CD4-positive, alpha-beta memory T cell (primary cell): Measurements from ENCODE around the gene AAGAB. TPM values are rescaled to one million over a fixed set of nuclear protein-coding genes. Genes with fewer than 3 reads are reported as not detected.
"Not testable (repeated sequence)": the region's sequence is repeated elsewhere in the genome, so short reads cannot be mapped to it uniquely, and the experiment has no call there.

ENCODE experiments used
- CTCF ChIA-PET: fragments of 350-600 bp; sonication (Branson Sonifier 250); formaldehyde crosslinking; loops from one replicate; lab custom pipeline; 2021; ENCODE audit warnings: inconsistent platforms; ENCODE audit not compliant: partially characterized antibody; lab: Charles Lee
- POLR2A ChIA-PET: fragments of 350-600 bp; sonication (Branson Sonifier 250); formaldehyde crosslinking; loops from one replicate; lab custom pipeline; 2021; ENCODE audit not compliant: partially characterized antibody; lab: Charles Lee
- DNase-seq, 5 donors: peaks; one replicate each; pipeline versions ENCODE4 v3.0.0 to v3.0.0-alpha.2; 2020 to 2022; ENCODE audit warnings: mixed read lengths in 1 of 5
- H3K27ac ChIP-seq: one replicate; pipeline ENCODE4 v1.7.0; 2013; ENCODE audit warnings: low read depth, low read length
- H3K27me3 ChIP-seq: 2 replicates; pipeline ENCODE4 v1.7.0; 2013; ENCODE audit warnings: mild to moderate bottlenecking, low read length, moderate library complexity; ENCODE audit not compliant: insufficient read depth
- H3K36me3 ChIP-seq: 2 replicates; pipeline ENCODE4 v1.7.0; 2013; ENCODE audit warnings: mild to moderate bottlenecking, low read length, moderate library complexity; ENCODE audit not compliant: insufficient read depth
- H3K4me1 ChIP-seq: 2 replicates; pipeline ENCODE4 v1.7.0; 2013; ENCODE audit warnings: mild to moderate bottlenecking, low read length, moderate library complexity; ENCODE audit not compliant: insufficient read depth
- H3K4me3 ChIP-seq, 2 donors: one replicate each; pipeline ENCODE4 v1.7.0; 2013; ENCODE audit warnings: low read length in 2 of 2, mild to moderate bottlenecking in 1 of 2
- H3K9me3 ChIP-seq, 2 donors: one replicate each; pipeline ENCODE4 v1.7.0; 2013; ENCODE audit warnings: low read length in 2 of 2, control low read depth in 1 of 2; ENCODE audit not compliant: control insufficient read depth in 1 of 2
- H3K27ac Mint-ChIP-seq, 7 donors: one replicate each; pipeline ENCODE4 v1.8.0; 2020 to 2021; ENCODE audit warnings: mixed read lengths in 7 of 7, mild to moderate bottlenecking in 6 of 7, inconsistent platforms in 3 of 7, moderate library complexity in 3 of 7
- H3K27me3 Mint-ChIP-seq, 2 donors: one replicate each; pipeline ENCODE4 v1.8.0; 2020 to 2021; ENCODE audit warnings: mixed read lengths in 2 of 2
- H3K36me3 Mint-ChIP-seq, 2 donors: one replicate each; pipeline ENCODE4 v1.8.0; 2020 to 2021; ENCODE audit warnings: mixed read lengths in 2 of 2, inconsistent platforms in 1 of 2, mild to moderate bottlenecking in 1 of 2
- H3K4me1 Mint-ChIP-seq, 4 donors: one replicate each; pipeline ENCODE4 v1.8.0; 2020 to 2021; ENCODE audit warnings: mixed read lengths in 4 of 4, mild to moderate bottlenecking in 1 of 4
- H3K4me3 Mint-ChIP-seq, 8 donors: one replicate each; pipeline ENCODE4 v1.8.0; 2020 to 2021; ENCODE audit warnings: mixed read lengths in 8 of 8, mild to moderate bottlenecking in 7 of 8, moderate library complexity in 6 of 8, inconsistent platforms in 3 of 8
- H3K9me3 Mint-ChIP-seq, 8 donors: one replicate each; pipeline ENCODE4 v1.8.0; 2020 to 2021; ENCODE audit warnings: mixed read lengths in 8 of 8, mild to moderate bottlenecking in 5 of 8, inconsistent platforms in 3 of 8, moderate library complexity in 1 of 8
- intact Hi-C: fragments of 100-400 bp; cut with micrococcal nuclease; formaldehyde crosslinking; loops from one replicate; pipeline ENCODE4 v1.15.1; 2023
- polyA plus RNA-seq, 2 donors: library from polyadenylated mRNA; unstranded; fragments of 300-500 nt; fragmentation: Illumina TruSeq; gene quantifications; one replicate each; pipeline ENCODE4 v1.2.3, GENCODE V29; 2021
- total RNA-seq, 2 experiments: library from RNA; stranded (reverse); gene quantifications; one replicate each; pipeline ENCODE4 v1.2.3, GENCODE V29; 2021

AAGAB gene
- total and polyA plus RNA-seq, 4 experiments from 2014 or later: 30.2 to 71.0 (median 36.9) TPM

DNA sequence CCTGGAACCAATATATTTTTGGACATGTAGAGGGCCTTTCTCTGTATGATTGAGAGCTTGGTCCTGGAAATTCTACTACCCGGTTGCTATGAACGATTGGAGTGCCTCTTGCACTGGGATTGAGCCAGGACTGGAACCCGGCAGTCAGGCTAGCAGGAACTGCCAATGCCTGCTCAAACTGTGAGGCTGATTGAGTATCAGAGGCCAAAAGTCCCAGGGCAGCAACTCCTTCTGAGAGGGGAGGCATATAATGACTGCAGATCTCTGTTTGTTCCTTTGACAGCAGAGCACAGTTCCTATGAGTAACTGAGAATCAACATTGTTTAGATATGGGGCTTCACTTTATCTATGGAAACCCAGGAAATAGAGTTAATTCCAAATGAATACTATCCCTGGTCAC lies 13.0 kb upstream of the AAGAB start:
- intact Hi-C loops: no loop called here
- H3K4me3 Mint-ChIP-seq: no peak overlapping the region
- H3K4me1 Mint-ChIP-seq: peaks cover 0 to 1% (median 0%) of the 10 kb centered on the region in 4 donors
- H3K9me3 Mint-ChIP-seq: no peaks in the 10 kb centered on the region
- no peaks in the 10 kb centered on the region for H3K36me3 Mint-ChIP-seq
- DNase-seq: no peak
- Histone ChIP-seq H3K4me3 (no peak overlapping the region), H3K27ac (no peak overlapping the region), H3K27me3 (no peaks in the 10 kb centered on the region), H3K4me1 (no peaks in the 10 kb centered on the region), H3K9me3 (no peaks in the 10 kb centered on the region), H3K36me3 (no peaks in the 10 kb centered on the region)
- no peak overlapping the region for H3K27ac Mint-ChIP-seq
- CTCF ChIA-PET: no interaction called here
- H3K27me3 Mint-ChIP-seq: no peaks in the 10 kb centered on the region
- POLR2A ChIA-PET: no interaction called here

DNA sequence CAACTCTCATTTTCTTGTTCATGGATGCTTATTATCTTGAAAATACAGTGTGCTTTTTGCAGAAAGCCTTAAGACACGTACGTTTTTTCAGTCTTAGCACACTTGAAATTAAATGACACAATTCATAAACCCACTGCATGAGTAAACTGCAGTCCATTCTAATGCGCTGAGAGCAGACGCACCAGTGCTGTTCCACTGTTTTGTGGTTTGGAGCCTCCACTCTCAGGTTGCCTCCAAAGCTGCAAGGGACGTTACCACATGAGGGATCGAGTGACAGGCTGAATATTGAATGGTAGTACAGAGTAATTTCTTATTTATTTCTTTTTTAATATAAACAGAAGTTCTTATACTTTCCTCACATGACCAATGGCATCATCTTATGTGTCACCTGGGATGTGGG lies 12.4 kb upstream of the AAGAB start:
- no peak for DNase-seq
- no peak overlapping the region for H3K4me3 Mint-ChIP-seq
- intact Hi-C loops: no loop called here
- CTCF ChIA-PET: no interaction called here
- H3K27me3 ChIP-seq: no peaks in the 10 kb centered on the region
- H3K4me1 Mint-ChIP-seq: peaks cover 0 to 1% (median 0%) of the 10 kb centered on the region in 4 donors
- no peaks in the 10 kb centered on the region for H3K9me3 ChIP-seq
- H3K36me3 Mint-ChIP-seq: no peaks in the 10 kb centered on the region
- H3K27ac ChIP-seq: no peak overlapping the region
- no peaks in the 10 kb centered on the region for H3K4me1 ChIP-seq
- H3K4me3 ChIP-seq: no peak overlapping the region
- POLR2A ChIA-PET: no interaction called here
- no peak overlapping the region for H3K27ac Mint-ChIP-seq
- no peaks in the 10 kb centered on the region for H3K9me3 Mint-ChIP-seq
- no peaks in the 10 kb centered on the region for H3K36me3 ChIP-seq
- no peaks in the 10 kb centered on the region for H3K27me3 Mint-ChIP-seq

DNA sequence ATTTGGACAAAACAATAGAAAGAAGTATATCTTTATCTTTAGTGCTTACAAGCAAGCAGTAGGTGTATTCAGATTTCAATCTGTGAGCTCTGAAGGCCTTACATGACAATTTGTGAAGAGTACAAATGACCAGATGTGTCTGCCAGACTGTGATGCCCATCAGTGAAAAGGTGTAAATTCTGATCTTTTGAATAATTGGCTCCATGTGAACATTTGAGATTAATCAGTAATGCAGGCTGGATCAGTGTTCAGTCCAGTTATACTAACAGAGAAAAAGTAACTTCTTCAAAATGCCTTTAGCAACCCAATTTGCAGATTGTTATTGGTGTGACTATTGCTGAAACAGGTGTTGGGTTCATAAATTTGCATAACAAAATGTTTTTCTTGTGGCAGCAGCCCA lies 5.3 kb upstream of the AAGAB start:
- H3K36me3 ChIP-seq: no peaks in the 10 kb centered on the region
- Mint-ChIP-seq H3K4me3 (no peak overlapping the region), H3K36me3 (peaks cover 0 to 3% of the 10 kb centered on the region in 2 donors), H3K27ac (no peak overlapping the region), H3K27me3 (no peaks in the 10 kb centered on the region), H3K9me3 (no peaks in the 10 kb centered on the region), H3K4me1 (peaks cover 3 to 15% (median 8%) of the 10 kb centered on the region in 4 donors)
- POLR2A ChIA-PET: no interaction called here
- H3K27ac ChIP-seq: no peak overlapping the region
- no peak overlapping the region for H3K4me3 ChIP-seq
- CTCF ChIA-PET: interaction anchor here (1.0 kb wide), 1 partner anchor 19 kb away, joined by 3 read pairs; no protein-coding TSS in a partner anchor
- H3K9me3 ChIP-seq: no peaks in the 10 kb centered on the region
- H3K4me1 ChIP-seq: peaks cover 8% of the 10 kb centered on the region
- intact Hi-C loops: loop anchor here (10.0 kb wide), 1 partner anchor 795 kb away; the partner anchor contains the start of gene PIAS1
- no peaks in the 10 kb centered on the region for H3K27me3 ChIP-seq
- no peak for DNase-seq

DNA sequence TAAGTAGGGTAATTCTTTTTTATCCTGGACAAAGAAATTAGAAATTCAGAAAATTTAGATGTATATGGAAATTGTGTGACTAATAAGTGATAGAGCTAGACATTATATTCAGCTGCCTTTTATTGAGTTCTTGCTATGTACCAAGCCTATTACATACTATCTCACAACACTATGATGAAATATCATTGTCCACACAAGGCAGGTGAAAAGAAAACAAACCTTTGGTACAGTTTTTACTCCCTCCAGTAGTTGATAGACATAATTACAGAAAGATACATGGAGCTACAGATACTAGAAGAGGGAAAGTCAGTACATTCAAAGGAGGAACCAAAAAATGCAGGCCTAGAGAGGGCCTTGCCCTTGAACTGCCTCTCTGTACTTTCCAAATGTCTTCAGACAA lies 4.9 kb upstream of the AAGAB start:
- Mint-ChIP-seq H3K27me3 (no peaks in the 10 kb centered on the region), H3K9me3 (no peaks in the 10 kb centered on the region), H3K36me3 (peaks cover 0 to 3% of the 10 kb centered on the region in 2 donors), H3K4me1 (peaks cover 5 to 17% (median 11%) of the 10 kb centered on the region in 4 donors), H3K4me3 (no peak overlapping the region), H3K27ac (no peak overlapping the region)
- Histone ChIP-seq H3K9me3 (no peaks in the 10 kb centered on the region), H3K4me3 (no peak overlapping the region), H3K4me1 (peaks cover 8% of the 10 kb centered on the region), H3K27me3 (no peaks in the 10 kb centered on the region), H3K27ac (no peak overlapping the region), H3K36me3 (no peaks in the 10 kb centered on the region)
- POLR2A ChIA-PET: no interaction called here
- no peak for DNase-seq
- CTCF ChIA-PET: interaction anchor here (1.0 kb wide), 1 partner anchor 19 kb away, joined by 3 read pairs; no protein-coding TSS in a partner anchor
- intact Hi-C loops: loop anchor here (10.0 kb wide), 1 partner anchor 795 kb away; the partner anchor contains the start of gene PIAS1

DNA sequence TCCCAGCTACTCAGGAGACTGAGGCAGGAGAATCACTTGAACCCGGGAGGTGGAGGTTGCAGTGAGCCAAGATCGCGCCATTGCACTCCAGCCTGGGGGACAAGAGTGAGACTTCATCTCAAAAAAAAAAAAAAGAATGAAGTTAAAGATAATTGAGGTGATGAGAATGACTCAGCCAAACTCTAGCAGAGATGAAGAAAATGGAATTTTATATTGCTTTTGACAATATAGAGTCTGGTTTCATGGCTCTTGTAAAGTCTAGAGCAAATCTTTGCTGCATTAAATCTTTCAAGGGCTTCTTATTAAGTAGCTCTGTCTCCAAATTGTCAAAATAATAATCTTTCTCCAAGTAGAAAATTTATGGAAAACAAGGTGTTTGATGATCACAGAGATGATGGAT lies 4.0 kb upstream of the AAGAB start:
- POLR2A ChIA-PET, H3K4me3 ChIP-seq, H3K36me3 Mint-ChIP-seq, H3K27me3 Mint-ChIP-seq, H3K27me3 ChIP-seq, H3K9me3 Mint-ChIP-seq, CTCF ChIA-PET, H3K27ac Mint-ChIP-seq, H3K4me3 Mint-ChIP-seq, DNase-seq, H3K36me3 ChIP-seq, H3K9me3 ChIP-seq, H3K27ac ChIP-seq: not testable (repeated sequence)
- peaks cover 15% of the 10 kb centered on the region for H3K4me1 ChIP-seq
- intact Hi-C loops: loop anchor here (10.0 kb wide), 1 partner anchor 796 kb away; the partner anchor contains the start of gene PIAS1
- peaks cover 8 to 25% (median 16%) of the 10 kb centered on the region in 4 donors for H3K4me1 Mint-ChIP-seq

DNA sequence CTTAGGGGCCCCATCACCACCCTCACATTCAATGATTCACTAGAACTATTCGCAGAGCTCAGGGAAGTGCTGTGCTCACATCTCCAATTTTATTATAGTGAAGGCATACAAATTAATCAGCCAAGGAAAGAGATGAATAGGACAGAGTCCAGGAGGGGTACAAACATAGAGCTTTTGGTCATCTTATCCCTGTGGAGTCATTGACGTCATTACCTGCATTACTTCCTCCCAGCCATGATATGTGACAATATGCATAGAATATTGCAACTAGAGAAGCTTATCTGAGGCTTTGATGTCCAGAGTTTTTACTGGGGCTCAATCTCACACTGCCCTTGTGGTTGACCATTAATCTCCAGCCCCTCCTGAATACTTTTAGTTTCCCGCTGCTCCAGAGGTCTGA lies 1.6 kb upstream of the AAGAB start:
- no peaks in the 10 kb centered on the region for H3K9me3 ChIP-seq
- Mint-ChIP-seq H3K4me1 (peaks cover 19 to 45% (median 34%) of the 10 kb centered on the region in 4 donors), H3K27ac (peak overlapping the region in 5 of 7 donors; percentile 17 to 89 (median 74)), H3K36me3 (peaks cover 0 to 9% of the 10 kb centered on the region in 2 donors), H3K4me3 (peak overlapping the region; percentile 34 to 99 (median 73)), H3K9me3 (no peaks in the 10 kb centered on the region), H3K27me3 (no peaks in the 10 kb centered on the region)
- DNase-seq: no peak
- ChIA-PET CTCF (interaction anchor here (0.8 to 2.6 kb wide), 2 partner anchors 15 to 16 kb away, joined by 3 to 14 read pairs; no protein-coding TSS in a partner anchor), POLR2A (interaction anchor here (0.9 kb wide), 2 partner anchors 145 to 310 kb away, joined by 3 to 4 read pairs; no protein-coding TSS in a partner anchor)
- H3K4me1 ChIP-seq: peaks cover 34% of the 10 kb centered on the region
- H3K27ac ChIP-seq: no peak overlapping the region
- H3K36me3 ChIP-seq: no peaks in the 10 kb centered on the region
- intact Hi-C loops: loop anchor here (10.0 kb wide), 1 partner anchor 799 kb away; the partner anchor contains the start of gene PIAS1
- no peaks in the 10 kb centered on the region for H3K27me3 ChIP-seq
- H3K4me3 ChIP-seq: no peak overlapping the region

DNA sequence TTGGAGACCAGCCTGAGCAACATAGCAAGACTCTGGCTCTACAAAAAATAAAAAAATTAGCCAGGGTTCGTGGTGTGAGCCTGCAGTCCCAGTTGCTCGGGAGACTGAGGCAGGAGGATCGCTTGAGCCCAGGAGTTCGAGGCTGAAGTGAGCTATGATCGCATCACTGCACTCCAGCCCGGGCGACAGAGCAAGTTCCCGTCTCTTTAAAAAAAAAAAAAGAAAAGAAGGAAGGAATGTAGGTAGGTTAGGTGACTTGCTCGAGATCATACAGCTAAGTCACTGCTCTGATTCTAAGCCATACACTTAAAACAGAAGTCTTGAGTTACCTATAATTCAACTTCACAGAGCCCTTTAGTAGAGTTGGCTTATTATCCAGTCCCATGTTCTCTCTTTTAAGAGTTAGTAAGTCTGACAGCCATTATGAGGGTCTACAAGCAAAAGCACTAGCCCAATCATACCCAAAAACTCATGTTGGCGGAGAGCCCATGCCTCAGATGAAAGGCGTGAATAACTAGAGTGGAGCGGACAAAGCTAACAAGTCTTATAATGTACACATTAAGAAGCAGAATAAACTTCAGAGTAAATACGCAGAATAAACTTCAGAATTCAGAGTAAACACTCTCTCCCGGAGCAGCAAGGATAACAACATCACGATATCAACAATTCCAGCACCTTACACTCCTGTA lies 768 bp downstream of the AAGAB start:
- H3K4me3 Mint-ChIP-seq: peak overlapping the region; percentile 96 to 99 (median 98)
- peaks cover 27 to 57% (median 42%) of the 10 kb centered on the region in 4 donors for H3K4me1 Mint-ChIP-seq
- no peaks in the 10 kb centered on the region for H3K27me3 Mint-ChIP-seq
- H3K9me3 Mint-ChIP-seq: no peaks in the 10 kb centered on the region
- intact Hi-C loops: loop anchor here (1.0 to 10.0 kb wide), 4 partner anchors 12 to 801 kb away; partner anchors contain the start of genes PIAS1, RNU6-1 and SMAD3
- peaks cover 0 to 12% of the 10 kb centered on the region in 2 donors for H3K36me3 Mint-ChIP-seq
- no peaks in the 10 kb centered on the region for H3K9me3 ChIP-seq
- peak overlapping the region; percentile 89 to 99 (median 96) for H3K27ac Mint-ChIP-seq
- POLR2A ChIA-PET: interaction anchor here (0.6 to 1.6 kb wide), 13 partner anchors 9 to 307 kb away, joined by 3 to 25 read pairs (median 4); partner anchors contain the start of gene MAP2K5
- H3K27me3 ChIP-seq: no peaks in the 10 kb centered on the region
- H3K36me3 ChIP-seq: no peaks in the 10 kb centered on the region
- DNase-seq: no peak
- peak overlapping the region; percentile 96 to 98 for H3K4me3 ChIP-seq
- peaks cover 34% of the 10 kb centered on the region for H3K4me1 ChIP-seq
- CTCF ChIA-PET: interaction anchor here (1.5 to 2.6 kb wide), 2 partner anchors 10 to 14 kb away, joined by 4 to 14 read pairs; no protein-coding TSS in a partner anchor
- H3K27ac ChIP-seq: peak overlapping the region; percentile 85
